HCT116 (cell line): ENCODE data around the gene CDX1. TPM values are rescaled to one million over a fixed set of nuclear protein-coding genes. Genes with fewer than 3 reads are reported as not detected.

Experiments used
- ATAC-seq: fragments of 200-7000 bp; cut with Tn5 transposase; 2 replicates; pipeline ENCODE4 v1.9.1; 2020; ENCODE audit warnings: mild to moderate bottlenecking, moderate library complexity
- BruUV-seq: library from RNA; stranded (reverse); fragments of 400-500 nt; replicated peaks from 2 replicates; lab custom pipeline; 2021; lab: Mats Ljungman, UMichigan
- CTCF ChIA-PET: fragments of 300-600 bp; sonication (Branson Sonifier 250); formaldehyde crosslinking; loops from one replicate; lab custom pipeline; 2021; ENCODE audit warnings: antibody characterized with exemption; lab: Charles Lee
- POLR2A ChIA-PET: fragments of 300-600, 350-600 bp; sonication (Branson Sonifier 250); formaldehyde crosslinking; loops from one replicate; lab custom pipeline; 2021; ENCODE audit warnings: antibody characterized with exemption; lab: Charles Lee
- RAD21 ChIA-PET, 2 experiments: fragments of 300-600 bp; sonication (Branson Sonifier 250); formaldehyde crosslinking; loops; one replicate each; lab custom pipeline; 2023; ENCODE audit warnings: low total read pairs in 2 of 2; ENCODE audit not compliant: uncharacterized antibody in 2 of 2, unreplicated experiment in 2 of 2, low non-redundant PET in 1 of 2; lab: Charles Lee
- DNase-seq: peaks from one replicate; pipeline ENCODE4 v3.0.0-alpha.2; 2010; ENCODE audit warnings: low read depth, low spot score
- H2AFZ ChIP-seq: fragments of 200-600 bp; shearing (Covaris generic), sonication (generic); 2 replicates; pipeline ENCODE4 v1.6.1; 2017; ENCODE audit warnings: low read depth, mixed run types, mixed read lengths, antibody characterized with exemption, low read length; ENCODE audit not compliant: poor library complexity, severe bottlenecking
- H3K27ac ChIP-seq: 2 replicates; pipeline ENCODE4 v1.5.1; 2012; ENCODE audit warnings: low read depth, low read length
- H3K27me3 ChIP-seq: fragments of 200-600 bp; sonication (generic); 2 replicates; pipeline ENCODE4 v1.6.1; 2016; ENCODE audit warnings: mixed run types, low read length, mixed read lengths; ENCODE audit not compliant: insufficient read depth
- H3K36me3 ChIP-seq, 2 experiments: fragments of 200-500 bp in 1 of 2; fragments of 200-600 bp in 1 of 2; sonication (Bioruptor generic) in 1 of 2; sonication (generic) in 1 of 2; 2 replicates each; pipeline versions ENCODE4 v1.5.1 to v1.6.1; 2014 to 2016; ENCODE audit warnings: low read length in 2 of 2, inconsistent platforms in 1 of 2, mixed read lengths in 1 of 2, mixed run types in 1 of 2; ENCODE audit not compliant: insufficient read depth in 2 of 2, control insufficient read depth in 1 of 2
- H3K4me1 ChIP-seq, 2 experiments: fragments of 200-600 bp in 1 of 2; sonication (generic) in 1 of 2; 2 replicates each; pipeline versions ENCODE4 v1.5.1 to v1.6.1; 2012 to 2017; ENCODE audit warnings: low read length in 2 of 2, inconsistent platforms in 1 of 2, mild to moderate bottlenecking in 1 of 2, mixed read lengths in 1 of 2, mixed run types in 1 of 2, moderate library complexity in 1 of 2; ENCODE audit not compliant: insufficient read depth in 2 of 2, control insufficient read depth in 1 of 2
- H3K4me2 ChIP-seq: fragments of 200-600 bp; sonication (generic); 2 replicates; pipeline ENCODE4 v1.6.1; 2017; ENCODE audit warnings: mixed run types, low read length, mixed read lengths
- H3K4me3 ChIP-seq, 2 experiments: fragments of 200-600 bp in 1 of 2; sonication (generic) in 1 of 2; replicated peaks in 1 of 2; 2 replicates each; pipeline ENCODE4 v1.5.1; 2011 to 2016; ENCODE audit warnings: low read length in 2 of 2, control low read depth in 1 of 2, low read depth in 1 of 2, mild to moderate bottlenecking in 1 of 2, mixed read lengths in 1 of 2, mixed run types in 1 of 2
- H3K79me2 ChIP-seq: fragments of 200-600 bp; sonication (generic); 2 replicates; pipeline ENCODE4 v1.6.1; 2017; ENCODE audit warnings: mild to moderate bottlenecking, mixed run types, low read length, moderate library complexity, mixed read lengths; ENCODE audit not compliant: insufficient read depth
- H3K9ac ChIP-seq: fragments of 200-600 bp; sonication (generic); 2 replicates; pipeline ENCODE4 v1.6.1; 2016; ENCODE audit warnings: low read length, mixed read lengths
- H3K9me2 ChIP-seq: fragments of 200-600 bp; sonication (generic), shearing (Covaris generic); 2 replicates; pipeline ENCODE4 v1.6.1; 2017; ENCODE audit warnings: mixed run types, mild to moderate bottlenecking, moderate library complexity; ENCODE audit not compliant: insufficient read depth
- H3K9me3 ChIP-seq, 2 experiments: fragments of 200-500 bp in 1 of 2; fragments of 200-600 bp in 1 of 2; sonication (Bioruptor generic) in 1 of 2; sonication (generic) in 1 of 2; 2 replicates each; pipeline ENCODE4 v1.6.1; 2014 to 2017; ENCODE audit warnings: low read length in 2 of 2, mixed read lengths in 2 of 2, inconsistent platforms in 1 of 2, low read depth in 1 of 2, mild to moderate bottlenecking in 1 of 2, mixed run types in 1 of 2, moderate library complexity in 1 of 2; ENCODE audit not compliant: control insufficient read depth in 1 of 2, insufficient read depth in 1 of 2
- H4K20me1 ChIP-seq: fragments of 200-600 bp; sonication (generic), shearing (Covaris generic); 2 replicates; pipeline ENCODE4 v1.6.1; 2017; ENCODE audit warnings: mixed run types, mild to moderate bottlenecking, moderate library complexity; ENCODE audit not compliant: insufficient read depth
- CEBPB ChIP-seq: IDR thresholded peaks from 2 replicates; pipeline ENCODE4 v1.6.1; 2012; ENCODE audit warnings: low read depth
- EZH2 ChIP-seq: fragments of 200-600 bp; sonication (generic); IDR thresholded peaks from 2 replicates; pipeline ENCODE4 v1.6.1; 2017; ENCODE audit warnings: antibody characterized with exemption, mixed run types
- JUND ChIP-seq: IDR thresholded peaks from 2 replicates; pipeline ENCODE4 v1.6.1; 2012
- POLR2A ChIP-seq: IDR thresholded peaks from 2 replicates; pipeline ENCODE4 v1.7.0; 2011; ENCODE audit warnings: borderline replicate concordance; ENCODE audit not compliant: insufficient read depth, insufficient read length; ENCODE audit errors: extremely low read depth
- RAD21 ChIP-seq: IDR thresholded peaks from 2 replicates; pipeline ENCODE4 v1.6.1; 2012; ENCODE audit warnings: low read depth, mild to moderate bottlenecking
- SP1 ChIP-seq: IDR thresholded peaks from 2 replicates; pipeline ENCODE4 v1.6.1; 2012; ENCODE audit warnings: low read depth
- SRF ChIP-seq: IDR thresholded peaks from 2 replicates; pipeline ENCODE4 v1.6.1; 2012; ENCODE audit warnings: low read depth
- intact Hi-C: fragments of 100-400 bp; cut with micrococcal nuclease; formaldehyde crosslinking; loops from 2 replicates; pipeline ENCODE4 v1.10.0; 2022
- total RNA-seq: library from RNA; stranded (reverse); gene quantifications from one replicate; pipeline ENCODE4 v1.2.1, GENCODE V29; 2021; ENCODE audit not compliant: unreplicated experiment
- TF ChIP-seq, protein P1 (sequence below): IDR thresholded peaks from 2 replicates; pipeline ENCODE4 v1.6.1; 2012; ENCODE audit warnings: low read depth
- TF ChIP-seq, protein P2 (sequence below), 3 experiments: fragments of 200-600 bp in 1 of 3; sonication (generic) in 1 of 3; IDR thresholded peaks in 2 of 3; conservative IDR thresholded peaks in 1 of 3; 2 replicates each; pipeline ENCODE4 v1.5.1; 2012 to 2017; ENCODE audit warnings: low read depth in 2 of 3, low read length in 2 of 3, antibody characterized with exemption in 1 of 3, borderline replicate concordance in 1 of 3, control low read depth in 1 of 3, mild to moderate bottlenecking in 1 of 3, mixed read lengths in 1 of 3, mixed run types in 1 of 3, moderate library complexity in 1 of 3; ENCODE audit not compliant: insufficient read depth in 1 of 3
- TF ChIP-seq, protein P3 (sequence below): IDR thresholded peaks from 2 replicates; pipeline ENCODE4 v1.6.1; 2011; ENCODE audit warnings: mild to moderate bottlenecking, low read length, moderate library complexity; ENCODE audit not compliant: insufficient replicate concordance; ENCODE audit errors: extremely low read depth

CDX1 gene
- total RNA-seq, 1 experiment from 2014 or later: not detected

DNA sequence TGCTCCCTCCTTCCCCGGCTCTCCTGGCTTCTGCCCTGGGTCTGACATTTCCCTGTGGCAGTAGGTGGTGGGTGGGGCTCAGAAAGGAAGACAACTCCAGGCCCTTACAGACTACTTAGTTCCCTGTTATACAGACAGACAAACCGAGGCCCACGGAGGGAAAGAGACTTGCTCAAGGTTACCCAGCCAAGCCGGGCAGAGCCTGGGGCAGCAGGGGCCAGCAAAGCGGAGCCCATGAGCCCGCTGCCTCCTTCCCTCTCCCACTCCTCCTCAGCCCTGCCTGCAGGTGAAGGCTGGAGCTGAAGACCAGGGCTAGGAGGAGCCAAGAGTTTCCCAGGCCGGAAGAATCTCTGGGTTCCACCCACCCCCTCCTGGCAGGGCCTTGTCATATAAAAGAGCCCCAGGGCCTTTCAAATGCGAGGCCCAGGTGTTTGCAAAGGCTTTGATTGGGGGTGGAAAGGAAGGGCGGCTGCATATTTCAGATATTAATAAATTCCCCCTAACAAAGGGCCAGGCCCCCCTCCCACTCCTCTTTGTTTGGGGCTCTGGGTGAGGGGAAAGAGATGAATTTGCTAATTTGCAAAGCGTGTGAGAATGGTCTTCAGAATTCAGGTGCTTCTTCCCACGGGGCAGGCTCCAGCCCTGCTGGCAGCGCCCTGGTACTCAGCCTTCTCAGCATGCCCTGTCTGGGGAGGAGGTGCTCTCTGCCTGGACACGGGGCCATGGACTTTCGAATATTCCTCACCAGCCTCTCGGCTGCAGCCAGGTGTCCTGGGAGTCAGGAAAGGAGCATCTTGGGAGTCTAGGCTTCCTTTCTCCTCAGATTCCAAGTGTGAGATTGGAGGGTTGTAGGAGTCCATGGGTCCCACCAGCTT is 44.8 kb downstream of the CDX1 start (continued):
- TF ChIP-seq JUND (no peak), SP1 (no peak), SRF (no peak), EZH2 (no peak)
- TF ChIP-seq, protein P1, sequence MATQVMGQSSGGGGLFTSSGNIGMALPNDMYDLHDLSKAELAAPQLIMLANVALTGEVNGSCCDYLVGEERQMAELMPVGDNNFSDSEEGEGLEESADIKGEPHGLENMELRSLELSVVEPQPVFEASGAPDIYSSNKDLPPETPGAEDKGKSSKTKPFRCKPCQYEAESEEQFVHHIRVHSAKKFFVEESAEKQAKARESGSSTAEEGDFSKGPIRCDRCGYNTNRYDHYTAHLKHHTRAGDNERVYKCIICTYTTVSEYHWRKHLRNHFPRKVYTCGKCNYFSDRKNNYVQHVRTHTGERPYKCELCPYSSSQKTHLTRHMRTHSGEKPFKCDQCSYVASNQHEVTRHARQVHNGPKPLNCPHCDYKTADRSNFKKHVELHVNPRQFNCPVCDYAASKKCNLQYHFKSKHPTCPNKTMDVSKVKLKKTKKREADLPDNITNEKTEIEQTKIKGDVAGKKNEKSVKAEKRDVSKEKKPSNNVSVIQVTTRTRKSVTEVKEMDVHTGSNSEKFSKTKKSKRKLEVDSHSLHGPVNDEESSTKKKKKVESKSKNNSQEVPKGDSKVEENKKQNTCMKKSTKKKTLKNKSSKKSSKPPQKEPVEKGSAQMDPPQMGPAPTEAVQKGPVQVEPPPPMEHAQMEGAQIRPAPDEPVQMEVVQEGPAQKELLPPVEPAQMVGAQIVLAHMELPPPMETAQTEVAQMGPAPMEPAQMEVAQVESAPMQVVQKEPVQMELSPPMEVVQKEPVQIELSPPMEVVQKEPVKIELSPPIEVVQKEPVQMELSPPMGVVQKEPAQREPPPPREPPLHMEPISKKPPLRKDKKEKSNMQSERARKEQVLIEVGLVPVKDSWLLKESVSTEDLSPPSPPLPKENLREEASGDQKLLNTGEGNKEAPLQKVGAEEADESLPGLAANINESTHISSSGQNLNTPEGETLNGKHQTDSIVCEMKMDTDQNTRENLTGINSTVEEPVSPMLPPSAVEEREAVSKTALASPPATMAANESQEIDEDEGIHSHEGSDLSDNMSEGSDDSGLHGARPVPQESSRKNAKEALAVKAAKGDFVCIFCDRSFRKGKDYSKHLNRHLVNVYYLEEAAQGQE: no peak

DNA sequence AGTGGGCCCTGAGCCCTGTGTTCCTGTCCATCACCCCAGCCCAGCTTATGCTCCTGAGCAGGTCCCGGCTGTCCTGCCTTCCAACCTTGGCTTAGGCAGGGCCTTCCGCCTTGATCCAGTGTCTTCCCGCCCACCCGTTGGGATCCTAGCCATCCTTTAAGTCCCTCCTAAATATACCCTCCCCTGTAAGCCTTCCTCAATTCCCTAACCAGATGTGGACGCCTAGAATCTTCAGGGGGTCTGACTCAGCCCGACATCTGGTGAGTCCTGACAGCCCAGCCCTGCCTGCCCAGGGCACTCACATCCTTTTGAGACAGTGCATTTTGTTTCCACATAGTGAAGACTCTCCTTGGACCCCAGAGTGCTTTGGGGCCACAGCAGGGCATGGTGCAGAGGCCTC is 47.0 kb downstream of the CDX1 start:
- Histone ChIP-seq H3K9me2 (no peaks in the 10 kb centered on the region), H4K20me1 (no peaks in the 10 kb centered on the region), H3K4me1 (peaks cover 0 to 10% of the 10 kb centered on the region in 2 experiments; a peak in 2 of 4 replicates), H3K4me3 (no peak overlapping the region), H3K9me3 (no peaks in the 10 kb centered on the region), H3K27me3 (no peaks in the 10 kb centered on the region), H3K79me2 (no peaks in the 10 kb centered on the region), H3K9ac (no peak overlapping the region), H3K27ac (no peak overlapping the region), H2AFZ (no peak overlapping the region), H3K36me3 (no peaks in the 10 kb centered on the region), H3K4me2 (no peak overlapping the region)
- POLR2A ChIA-PET: no interaction called here
- TF ChIP-seq, protein P2, sequence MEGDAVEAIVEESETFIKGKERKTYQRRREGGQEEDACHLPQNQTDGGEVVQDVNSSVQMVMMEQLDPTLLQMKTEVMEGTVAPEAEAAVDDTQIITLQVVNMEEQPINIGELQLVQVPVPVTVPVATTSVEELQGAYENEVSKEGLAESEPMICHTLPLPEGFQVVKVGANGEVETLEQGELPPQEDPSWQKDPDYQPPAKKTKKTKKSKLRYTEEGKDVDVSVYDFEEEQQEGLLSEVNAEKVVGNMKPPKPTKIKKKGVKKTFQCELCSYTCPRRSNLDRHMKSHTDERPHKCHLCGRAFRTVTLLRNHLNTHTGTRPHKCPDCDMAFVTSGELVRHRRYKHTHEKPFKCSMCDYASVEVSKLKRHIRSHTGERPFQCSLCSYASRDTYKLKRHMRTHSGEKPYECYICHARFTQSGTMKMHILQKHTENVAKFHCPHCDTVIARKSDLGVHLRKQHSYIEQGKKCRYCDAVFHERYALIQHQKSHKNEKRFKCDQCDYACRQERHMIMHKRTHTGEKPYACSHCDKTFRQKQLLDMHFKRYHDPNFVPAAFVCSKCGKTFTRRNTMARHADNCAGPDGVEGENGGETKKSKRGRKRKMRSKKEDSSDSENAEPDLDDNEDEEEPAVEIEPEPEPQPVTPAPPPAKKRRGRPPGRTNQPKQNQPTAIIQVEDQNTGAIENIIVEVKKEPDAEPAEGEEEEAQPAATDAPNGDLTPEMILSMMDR (IDR thresholded peaks at IDR 0.05 in 2 of 3, conservative IDR thresholded peaks at IDR 0.05 in 1 of 3; ENCODE audit: borderline replicate concordance in 1 of 3, insufficient read depth in 1 of 3, low read depth in 2 of 3, low read length in 2 of 3): no peak
- TF ChIP-seq RAD21 (no peak), CEBPB (no peak), POLR2A (no peak)
- TF ChIP-seq, protein P3, sequence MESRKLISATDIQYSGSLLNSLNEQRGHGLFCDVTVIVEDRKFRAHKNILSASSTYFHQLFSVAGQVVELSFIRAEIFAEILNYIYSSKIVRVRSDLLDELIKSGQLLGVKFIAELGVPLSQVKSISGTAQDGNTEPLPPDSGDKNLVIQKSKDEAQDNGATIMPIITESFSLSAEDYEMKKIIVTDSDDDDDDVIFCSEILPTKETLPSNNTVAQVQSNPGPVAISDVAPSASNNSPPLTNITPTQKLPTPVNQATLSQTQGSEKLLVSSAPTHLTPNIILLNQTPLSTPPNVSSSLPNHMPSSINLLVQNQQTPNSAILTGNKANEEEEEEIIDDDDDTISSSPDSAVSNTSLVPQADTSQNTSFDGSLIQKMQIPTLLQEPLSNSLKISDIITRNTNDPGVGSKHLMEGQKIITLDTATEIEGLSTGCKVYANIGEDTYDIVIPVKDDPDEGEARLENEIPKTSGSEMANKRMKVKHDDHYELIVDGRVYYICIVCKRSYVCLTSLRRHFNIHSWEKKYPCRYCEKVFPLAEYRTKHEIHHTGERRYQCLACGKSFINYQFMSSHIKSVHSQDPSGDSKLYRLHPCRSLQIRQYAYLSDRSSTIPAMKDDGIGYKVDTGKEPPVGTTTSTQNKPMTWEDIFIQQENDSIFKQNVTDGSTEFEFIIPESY: no peak
- RAD21 ChIA-PET: no interaction called here
- DNase-seq: no peak
- BruUV-seq: no TSS peak
- CTCF ChIA-PET: no interaction called here
- no peak for ATAC-seq
- intact Hi-C loops: loop anchor here (10.0 kb wide), 2 partner anchors 169 to 209 kb away; partner anchors contain the start of genes HMGXB3 and TIGD6
